Pancreas (tissue), 8 donors: ENCODE measurements around the gene RAB14. TPM values are rescaled to one million over a fixed set of nuclear protein-coding genes. Genes with fewer than 3 reads are reported as not detected.

Experiments
- polyA plus RNA-seq, 2 donors: library from polyadenylated mRNA; stranded (reverse); fragments of 200-250 nt; gene quantifications; one replicate each; pipeline ENCODE4 v1.2.3, GENCODE V29; 2013
- total RNA-seq, 6 donors: library from RNA; stranded (reverse); fragmentation: NEBNext Ultra II Directional in 4 of 6; extraction: Animal tissue kit (Norgen Biotek cat#: 25700) in 4 of 6; gene quantifications; one replicate each; pipeline versions ENCODE4 v1.2.1 to v1.2.4, GENCODE V29; 2021 to 2023
- donor health status: healthy with polysubstance abuse.
- donor health status: DM: no; HTN: no; CAD: no; lungs with moderate emphysema.
- donor health status: DM: no; HTN: no; CAD: no.
- donor health status: Bipolar disorder and iron deficiency.
- donor health status: DM: yes; HTN: yes; CAD: no.
- donor health status: DM: no; HTN: no; CAD: no.
- donor health status: DM: no; HTN: no; CAD: no.
- donor health status: DM: yes; HTN: yes; CAD: no.

Gene RAB14
- total and polyA plus RNA-seq, 8 donors, result 9.2 to 37.0 (median 23.1) TPM

Other genes starting within 250 kb of the RAB14 start
- 10 to 100 TPM; 12.7 to 29.9 (median 16.3) TPM for gene C5, start 151.6 kb downstream of the RAB14 start, total RNA-seq
- gene C5, start 151.6 kb downstream of the RAB14 start, polyA plus RNA-seq, result 1 to 10 TPM; 5.2 to 6.5 TPM
- gene CNTRL, start 126.9 kb downstream of the RAB14 start, total RNA-seq, result 10 to 100 TPM in 1 of 6 donors, 1 to 10 TPM in 5; 5.5 to 12.1 (median 6.5) TPM
- 1 to 10 TPM; 5.0 to 7.7 TPM for gene CNTRL, start 126.9 kb downstream of the RAB14 start, polyA plus RNA-seq
- 100 to 1,000 TPM in 3 of 6 donors, 10 to 100 TPM in 3; 44.0 to 190 (median 97.8) TPM for gene GSN, start 66.3 kb upstream of the RAB14 start, total RNA-seq
- 100 to 1,000 TPM; 154 to 193 TPM for gene GSN, start 66.3 kb upstream of the RAB14 start, polyA plus RNA-seq
- gene STOM, start 168.4 kb upstream of the RAB14 start, total RNA-seq, result 10 to 100 TPM; 13.9 to 65.1 (median 33.9) TPM
- gene STOM, start 168.4 kb upstream of the RAB14 start, polyA plus RNA-seq, result 10 to 100 TPM; 25.4 to 30.9 TPM